HG02973 (cell line): Measurements from ENCODE around the gene APOBEC3C.
"Not testable (repeated sequence)": the region's sequence is repeated elsewhere in the genome, so short reads cannot be mapped to it uniquely, and the experiment has no call there.

ENCODE experiments used
- ATAC-seq: cut with Tn5 transposase; IDR thresholded peaks from one replicate; pipeline ENCODE4 v1.9.1; 2021; ENCODE audit warnings: moderate library complexity; ENCODE audit not compliant: unreplicated experiment

APOBEC3C gene

GRCh38 chr22:39013942-39014722, at the start of gene APOBEC3C:
Gene APOBEC3C (plus strand): TSS chr22:39014257. CDS start chr22:39014363, 106 bp downstream.
- peak; percentile 67 for ATAC-seq

DNA sequence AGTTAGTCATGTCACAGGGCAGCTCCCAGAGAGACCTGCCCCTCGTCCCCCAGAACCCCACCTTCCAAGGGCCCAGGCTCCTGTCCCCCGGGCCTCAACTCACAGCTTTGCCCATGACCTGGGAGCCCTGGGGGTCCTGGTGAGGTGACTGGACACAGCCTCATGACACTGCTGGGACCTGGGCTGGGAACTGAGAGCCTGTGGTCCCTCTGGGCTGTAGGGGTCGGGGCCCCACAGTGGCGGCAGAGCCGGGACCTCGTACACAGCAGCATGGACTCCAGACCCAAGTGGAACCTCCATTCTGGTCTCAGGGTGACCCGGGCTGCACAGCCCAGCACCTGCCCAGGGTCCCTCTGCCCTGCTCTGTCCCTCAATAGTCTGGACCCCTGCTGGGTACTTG, 49.8 kb upstream of the APOBEC3C start:
- no peak for ATAC-seq

- ATAC-seq, result no peak
Observed at GRCh38 chr22:38964989-38965388, 49.1 kb upstream of the APOBEC3C start.

DNA sequence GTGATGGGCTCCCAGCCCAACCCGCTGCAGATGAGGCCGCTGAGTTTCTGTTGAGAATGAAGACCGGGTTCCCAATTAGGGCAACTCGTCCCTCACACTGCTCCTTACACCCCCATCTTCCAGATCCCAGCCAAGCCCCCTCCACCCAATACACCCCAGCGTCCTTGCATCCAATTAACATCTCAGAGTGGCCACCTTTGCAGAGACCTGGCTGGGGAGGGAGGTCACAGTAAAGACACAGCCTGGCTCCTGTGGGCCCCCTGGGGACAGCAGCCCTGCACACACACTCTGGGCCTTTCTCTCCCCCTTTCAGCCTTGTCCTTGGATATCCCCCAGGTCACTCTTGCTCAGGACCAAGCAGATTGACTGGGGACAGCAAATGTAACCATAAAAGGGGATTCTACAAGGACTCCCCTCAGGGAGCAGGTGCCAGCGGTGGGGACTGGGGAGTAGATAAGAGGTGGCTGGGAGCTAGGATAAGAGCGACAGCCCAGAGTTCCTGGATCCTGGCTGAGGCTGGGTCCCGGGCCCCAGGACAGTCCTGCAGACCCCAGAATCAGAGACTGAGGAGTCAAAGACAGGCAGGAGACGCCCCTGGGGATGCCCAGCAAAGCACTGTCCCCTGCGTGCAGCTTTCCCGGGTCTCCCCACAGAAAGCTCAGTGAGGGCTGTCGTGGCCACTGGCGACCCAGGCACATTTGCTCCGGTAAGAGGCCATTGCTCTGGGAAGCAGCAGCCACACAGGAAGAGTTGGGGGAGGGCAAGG, 48.3 kb upstream of the APOBEC3C start:
- ATAC-seq, result no peak

GRCh38 chr22:38966380-38966702, 47.7 kb upstream of the APOBEC3C start:
- no peak for ATAC-seq

GRCh38 chr22:38966942-38967341, 47.1 kb upstream of the APOBEC3C start:
- ATAC-seq, result no peak

DNA sequence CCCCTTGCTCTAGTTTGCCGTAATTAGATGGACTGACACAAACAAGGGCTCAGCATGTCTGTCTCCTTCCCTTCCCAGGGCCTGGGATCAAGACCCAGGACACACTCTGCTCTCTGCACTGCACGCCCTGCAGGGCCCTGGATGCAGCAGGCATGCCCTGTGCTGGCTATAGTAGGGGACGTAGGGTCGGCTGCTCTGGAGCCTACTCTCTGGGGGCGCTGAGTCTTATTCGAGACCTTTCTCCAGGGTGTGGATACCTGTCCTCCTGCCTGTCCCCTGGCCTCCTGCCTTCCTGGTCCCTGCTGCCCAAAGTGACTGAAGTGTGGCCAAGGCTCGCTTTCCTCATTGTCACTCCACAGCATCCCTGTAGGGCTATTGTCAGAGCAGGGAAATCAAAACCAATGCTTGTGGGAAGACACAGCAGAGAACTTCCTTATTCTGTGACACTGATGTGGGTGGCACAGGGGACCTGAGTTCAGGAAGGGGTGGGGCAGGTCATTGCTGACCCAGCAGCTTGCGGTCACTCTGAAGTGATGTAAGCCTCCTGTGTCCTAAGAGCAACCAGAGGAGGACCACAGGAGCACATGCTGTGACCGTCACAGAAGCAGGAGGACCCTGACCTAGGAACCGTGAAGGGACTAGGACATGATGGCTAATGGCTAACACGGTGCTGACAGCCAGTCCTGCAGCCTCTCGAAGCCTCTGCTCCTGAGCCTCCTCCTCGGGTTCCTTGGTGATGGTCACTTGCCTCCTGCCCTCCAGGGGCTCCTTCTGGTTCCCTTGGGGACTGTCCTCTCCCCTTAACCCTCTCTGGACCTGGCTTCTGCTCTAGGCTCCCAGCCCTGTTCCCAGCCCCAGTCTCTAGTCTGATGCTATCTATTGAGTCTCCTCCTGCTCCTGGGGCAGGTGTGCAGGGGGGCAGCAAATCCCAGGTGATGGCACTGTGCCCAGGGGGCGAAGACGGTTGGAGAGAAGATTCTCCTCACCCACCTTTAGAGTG, 46.3 kb upstream of the APOBEC3C start:
- no peak for ATAC-seq

DNA sequence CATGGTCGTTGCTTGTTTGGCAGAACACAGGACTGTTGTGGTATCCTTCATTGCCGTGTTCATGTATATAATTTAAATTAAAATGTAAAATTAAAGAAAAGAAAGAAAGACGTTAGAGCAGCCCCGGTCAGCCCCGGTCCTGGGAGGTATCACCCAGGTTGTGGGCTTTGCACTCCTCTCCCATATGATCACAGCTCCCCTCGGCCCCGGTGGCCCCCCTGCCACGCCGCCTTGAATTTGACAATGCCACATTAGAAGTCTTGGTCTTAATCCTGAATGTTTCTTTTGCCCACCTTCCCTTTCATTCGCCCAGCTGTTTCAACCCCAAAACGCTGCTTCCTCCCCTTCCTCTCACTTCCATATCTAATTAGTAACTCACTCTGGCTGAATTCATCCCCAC, 45.3 kb upstream of the APOBEC3C start:
- ATAC-seq, result no peak

DNA sequence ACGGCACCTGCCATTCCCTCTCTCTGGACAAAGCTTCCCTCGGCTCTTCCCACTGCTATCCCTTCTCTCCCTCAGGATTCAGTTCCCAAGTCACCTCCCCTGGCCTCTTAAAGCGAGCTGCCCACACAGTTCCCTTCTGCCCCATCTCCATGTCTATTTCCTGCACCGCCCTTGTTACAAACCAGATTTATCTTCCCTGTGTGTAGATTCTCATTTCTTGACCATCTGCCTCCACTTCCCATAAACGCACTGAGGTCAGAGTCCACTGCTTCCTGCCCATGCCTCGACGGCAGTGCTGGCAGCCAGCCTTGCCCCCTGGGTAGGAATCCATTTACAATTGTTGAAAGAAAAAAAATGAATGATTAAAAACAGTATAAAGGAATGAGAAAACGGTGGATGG, 43.5 kb upstream of the APOBEC3C start:
- ATAC-seq, result no peak

GRCh38 chr22:38971202-38971601, 42.9 kb upstream of the APOBEC3C start:
- no peak for ATAC-seq

DNA sequence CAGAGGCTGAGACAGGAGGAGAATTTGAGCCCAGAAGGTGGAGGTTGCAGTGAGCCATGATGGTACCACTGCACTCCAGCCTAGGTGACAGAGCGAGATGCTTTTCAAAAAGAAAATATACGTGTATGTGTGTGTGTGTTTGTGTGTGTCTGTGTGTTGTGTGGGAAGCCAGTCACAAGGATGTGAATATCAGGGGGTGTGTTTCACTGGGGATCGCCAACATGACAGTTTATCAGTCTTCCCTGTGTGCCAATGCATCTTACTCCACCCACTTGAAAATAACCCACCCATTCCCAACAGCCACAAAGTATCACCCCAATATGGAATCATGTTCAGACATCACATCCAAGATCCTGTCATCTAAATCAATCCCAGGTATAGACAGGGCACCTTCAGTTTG, 42.3 kb upstream of the APOBEC3C start:
- no peak for ATAC-seq

DNA sequence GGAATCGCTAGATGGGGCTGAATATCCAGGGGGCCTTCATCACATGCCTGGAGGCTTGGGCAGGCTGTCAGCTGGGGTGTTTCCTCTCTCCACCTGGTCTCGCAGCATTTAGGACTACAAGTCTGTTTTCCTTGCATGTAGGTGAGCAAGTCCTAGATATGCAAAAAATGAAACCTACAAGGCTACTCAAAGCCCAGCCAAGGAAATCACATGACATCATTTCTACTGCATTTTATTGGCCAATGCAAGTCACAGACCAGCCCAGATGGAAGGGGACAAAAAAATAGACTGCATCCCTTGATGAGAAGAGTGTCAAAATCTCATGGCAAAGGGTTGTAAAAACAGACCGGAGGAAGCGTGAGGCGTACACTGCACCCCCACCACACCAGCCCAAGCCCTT, 41.5 kb upstream of the APOBEC3C start:
- ATAC-seq, result no peak

DNA sequence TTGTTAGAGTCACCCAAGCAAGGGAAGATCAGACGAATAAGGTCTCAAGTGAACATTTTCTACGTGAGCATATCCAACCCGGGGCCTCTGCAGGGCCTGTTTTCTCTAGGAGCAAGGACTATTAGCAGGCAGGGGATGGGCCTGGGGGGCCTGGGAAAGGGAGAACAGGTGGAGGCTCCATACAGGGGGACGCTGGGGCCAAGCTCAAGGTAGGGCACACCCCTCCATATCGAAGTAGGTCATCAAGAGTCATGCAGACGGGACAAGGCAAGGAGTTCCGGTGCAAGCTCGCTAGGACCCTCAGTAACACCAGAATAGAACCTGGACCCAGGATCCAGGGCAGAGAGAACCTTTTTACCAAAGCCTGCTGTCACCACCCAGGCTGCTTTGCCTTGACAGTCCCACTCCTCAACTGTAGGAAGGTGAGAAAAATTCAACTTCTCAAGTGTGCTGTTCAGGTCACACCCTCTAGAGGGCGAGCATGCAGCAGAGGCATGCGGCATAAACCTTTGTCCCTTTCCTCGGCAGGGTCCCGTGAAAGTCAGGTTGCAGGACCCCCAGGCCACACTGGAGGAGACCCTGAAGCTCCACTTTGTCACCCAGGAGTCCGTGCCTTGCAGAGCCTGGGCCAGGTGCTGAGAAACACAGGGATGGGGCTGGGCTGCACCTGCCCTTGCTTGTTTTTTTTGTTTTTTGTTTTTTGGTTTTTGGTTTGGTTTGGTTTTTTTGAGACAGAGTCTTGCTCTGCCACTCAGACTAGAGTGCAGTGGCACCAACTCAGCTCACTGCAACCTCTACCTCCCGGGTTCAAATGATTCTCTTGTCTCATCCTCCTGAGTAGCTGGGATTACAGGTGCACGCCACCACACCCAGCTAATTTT, 40.5 kb upstream of the APOBEC3C start:
- no peak for ATAC-seq

- ATAC-seq, result no peak
Observed at GRCh38 chr22:38974170-38974825, 39.8 kb upstream of the APOBEC3C start.

- no peak for ATAC-seq
Observed at GRCh38 chr22:38974826-38975175, 39.3 kb upstream of the APOBEC3C start.

- ATAC-seq, result not testable (repeated sequence)
Observed at GRCh38 chr22:38977289-38977688, 36.8 kb upstream of the APOBEC3C start.

- not testable (repeated sequence) for ATAC-seq
Observed at GRCh38 chr22:38980587-38980986, 33.5 kb upstream of the APOBEC3C start.

GRCh38 chr22:38981005-38981991, 32.8 kb upstream of the APOBEC3C start:
- ATAC-seq, result no peak
